Gastroesophageal sphincter (tissue), 4 donors: ENCODE measurements around the gene EIPR1. TPM values are rescaled to one million over a fixed set of nuclear protein-coding genes. Genes with fewer than 3 reads are reported as not detected.

Experiments used
- ATAC-seq: fragments of 150-250 bp; one replicate; pipeline ENCODE4 v1.9.1; 2016; ENCODE audit warnings: mild to moderate bottlenecking, moderate library complexity
- H3K27ac ChIP-seq, 4 donors: fragments of 200-600 bp; sonication (generic) in 3 of 4; 1 replicate in 3 of 4; 2 replicates in 1 of 4; pipeline ENCODE4 v1.5.1; 2016 to 2019
- H3K27me3 ChIP-seq: fragments of 200-600 bp; sonication (generic); one replicate; pipeline ENCODE4 v1.5.1; 2019
- H3K36me3 ChIP-seq, 2 donors: fragments of 200-600 bp; sonication (generic); one replicate each; pipeline ENCODE4 v1.5.1; 2019; ENCODE audit warnings: control low read depth in 1 of 2
- H3K4me1 ChIP-seq, 3 donors: fragments of 200-600 bp; sonication (generic); 1 replicate in 2 of 3; 2 replicates in 1 of 3; pipeline ENCODE4 v1.5.1; 2016 to 2019; ENCODE audit warnings: control low read depth in 2 of 3
- H3K4me3 ChIP-seq, 2 donors: fragments of 200-600 bp; sonication (generic); one replicate each; pipeline ENCODE4 v1.5.1; 2019; ENCODE audit warnings: mild to moderate bottlenecking in 1 of 2, moderate library complexity in 1 of 2
- H3K9me3 ChIP-seq, 3 donors: fragments of 200-600 bp; sonication (generic); one replicate each; pipeline ENCODE4 v1.5.1; 2017 to 2019; ENCODE audit warnings: control low read depth in 2 of 3
- CTCF ChIP-seq, 4 experiments: fragments of 200-600 bp in 2 of 4; fragments of 450-650 bp in 2 of 4; sonication (generic) in 1 of 4; IDR thresholded peaks; one replicate each; pipeline ENCODE4 v1.5.1; 2017 to 2019; ENCODE audit warnings: antibody characterized with exemption in 4 of 4, mild to moderate bottlenecking in 2 of 4, moderate library complexity in 2 of 4
- EP300 ChIP-seq: sonication (generic); formaldehyde crosslinking; IDR thresholded peaks from one replicate; pipeline ENCODE4 v1.6.1; 2017; ENCODE audit warnings: antibody characterized with exemption, mild to moderate bottlenecking
- POLR2A ChIP-seq, 2 donors: fragments of 450-650 bp; IDR thresholded peaks; one replicate each; pipeline ENCODE4 v1.6.1; 2017; ENCODE audit warnings: antibody characterized with exemption in 2 of 2, mild to moderate bottlenecking in 2 of 2, moderate library complexity in 1 of 2
- POLR2AphosphoS5 ChIP-seq: sonication (generic); formaldehyde crosslinking; IDR thresholded peaks from one replicate; pipeline ENCODE4 v1.6.1; 2017; ENCODE audit warnings: antibody characterized with exemption
- WGBS, 2 donors: methylation state at CpG; one replicate each; pipeline ENCODE4 v1.1.5; 2018; ENCODE audit warnings: low coverage in 1 of 2; 5-methylcytosine and 5-hydroxymethylcytosine counted together
- total RNA-seq, 4 donors: library from RNA; depleted of rRNA; stranded (reverse); fragments of >200 nt; gene quantifications; one replicate each; pipeline ENCODE4 v1.1.0, GENCODE V29; 2016

EIPR1 gene
- total RNA-seq, 4 donors from 2014 or later: 11.3 to 26.8 (median 22.2) TPM

GRCh38 chr2:3147651-3148530, 229.7 kb downstream of the EIPR1 start:
- TF ChIP-seq POLR2A (IDR thresholded peaks at IDR 0.05): no peak
- TF ChIP-seq EP300: no peak
- TF ChIP-seq CTCF (IDR thresholded peaks at IDR 0.05): no peak
- no peak for TF ChIP-seq POLR2AphosphoS5
- Histone ChIP-seq H3K27me3 (peaks cover 29% of the 10 kb centered on the region), H3K4me1 (no peaks in the 10 kb centered on the region), H3K36me3 (peaks cover 0 to 6% of the 10 kb centered on the region in 2 donors), H3K4me3 (no peak overlapping the region), H3K27ac (no peak overlapping the region), H3K9me3 (peaks cover 0 to 11% (median 0%) of the 10 kb centered on the region in 3 donors)
- ATAC-seq: no peak
- WGBS, 2 donors: 85% methylated on average over 9 of the region's 39 CpGs; no CpG with 5 or more reads in 1 of the 2 donors

- no peak for ATAC-seq
Observed at GRCh38 chr2:3146772-3147650, 230.6 kb downstream of the EIPR1 start.

GRCh38 chr2:3146175-3146574, 231.4 kb downstream of the EIPR1 start:
- H3K36me3 ChIP-seq: peaks cover 0 to 5% of the 10 kb centered on the region in 2 donors
- peaks cover 0 to 6% (median 0%) of the 10 kb centered on the region in 3 donors for H3K9me3 ChIP-seq
- no peak for ATAC-seq
- H3K4me3 ChIP-seq: no peak overlapping the region
- H3K27ac ChIP-seq: no peak overlapping the region
- H3K27me3 ChIP-seq: peaks cover 33% of the 10 kb centered on the region
- 55 to 100% methylated on average over 2 to 5 of the region's 8 CpGs for WGBS, 2 donors
- no peaks in the 10 kb centered on the region for H3K4me1 ChIP-seq
- TF ChIP-seq POLR2A (IDR thresholded peaks at IDR 0.05) (no peak), EP300 (no peak), CTCF (IDR thresholded peaks at IDR 0.05) (no peak), POLR2AphosphoS5 (no peak)

More at GRCh38 chr2:3146772-3147650, 230.6 kb downstream of the EIPR1 start:
- Histone ChIP-seq H3K36me3 (peaks cover 0 to 6% of the 10 kb centered on the region in 2 donors), H3K4me1 (no peaks in the 10 kb centered on the region), H3K27me3 (peaks cover 33% of the 10 kb centered on the region), H3K9me3 (peaks cover 0 to 11% (median 0%) of the 10 kb centered on the region in 3 donors), H3K4me3 (no peak overlapping the region), H3K27ac (no peak overlapping the region)
- TF ChIP-seq POLR2AphosphoS5 (no peak), CTCF (IDR thresholded peaks at IDR 0.05) (no peak), POLR2A (IDR thresholded peaks at IDR 0.05) (no peak), EP300 (no peak)
- 40% methylated on average over 1 to 8 of the region's 30 CpGs for WGBS, 2 donors

- ATAC-seq: no peak
- no CpG with 5 or more reads among the region's 15 CpGs for WGBS, 2 donors
- H3K4me1 ChIP-seq: no peaks in the 10 kb centered on the region
- TF ChIP-seq POLR2AphosphoS5 (no peak), CTCF (IDR thresholded peaks at IDR 0.05) (no peak), POLR2A (IDR thresholded peaks at IDR 0.05) (no peak), EP300 (no peak)
- no peaks in the 10 kb centered on the region for H3K9me3 ChIP-seq
- no peaks in the 10 kb centered on the region for H3K36me3 ChIP-seq
- H3K27ac ChIP-seq: no peak overlapping the region
- peaks cover 33% of the 10 kb centered on the region for H3K27me3 ChIP-seq
- H3K4me3 ChIP-seq: no peak overlapping the region
Observed at GRCh38 chr2:3145471-3146021, 232.1 kb downstream of the EIPR1 start.
